GM12878 (cell line): ENCODE measurements around the gene NEAT1. TPM values are rescaled to one million over a fixed set of nuclear protein-coding genes. Genes with fewer than 3 reads are reported as not detected.
A peak's percentile ranks its signal among the peaks of the same experiment; 100 is the strongest.
"Not testable (repeated sequence)": the region's sequence is repeated elsewhere in the genome, so short reads cannot be mapped to it uniquely, and the experiment has no call there.

Source experiments
- ATAC-seq: fragments of 200-7000 bp; cut with Tn5 transposase; 3 replicates; pipeline ENCODE4 v1.9.1; 2020; ENCODE audit warnings: mild to moderate bottlenecking, moderate library complexity
- BruUV-seq: library from RNA; stranded (reverse); fragments of 400-500 nt; replicated peaks from 2 replicates; lab custom pipeline; 2021; lab: Mats Ljungman, UMichigan
- CTCF ChIA-PET: fragments of 300-600 bp; sonication (Branson Sonifier 250); formaldehyde crosslinking; extraction: SDS; loops from one replicate; lab custom pipeline; 2021; ENCODE audit warnings: inconsistent platforms; lab: Yijun Ruan, JAX
- POLR2A ChIA-PET: fragments of 350-600 bp; formaldehyde crosslinking; extraction: SDS; loops from one replicate; lab custom pipeline; 2021; ENCODE audit warnings: inconsistent platforms; lab: Charles Lee
- RAD21 ChIA-PET: fragments of 300-600 bp; sonication (Branson Sonifier 250); formaldehyde crosslinking; loops from one replicate; lab custom pipeline; 2023; ENCODE audit warnings: antibody characterized with exemption; ENCODE audit not compliant: unreplicated experiment; lab: Charles Lee
- SMC1A ChIA-PET: fragments of 300-600 bp; sonication (Branson Sonifier 250); formaldehyde crosslinking; loops from one replicate; lab custom pipeline; 2023; ENCODE audit not compliant: unreplicated experiment, uncharacterized antibody; lab: Charles Lee
- DNase-seq: peaks from one replicate; pipeline ENCODE4 v3.0.0-alpha.2; 2011; ENCODE audit warnings: low read depth, low spot score
- FAIRE-seq: peaks from 3 replicates; lab custom pipeline; 2011; peaks lifted over from hg19 to GRCh38; lab: Jason Lieb, UNC
- H2AFZ ChIP-seq: 2 replicates; pipeline ENCODE4 v1.6.0; 2011; ENCODE audit warnings: low read depth, low read length, control low read depth; ENCODE audit not compliant: control insufficient read depth
- H3K27ac ChIP-seq: 2 replicates; pipeline ENCODE4 v1.5.1; 2011; ENCODE audit warnings: control low read depth; ENCODE audit not compliant: control insufficient read depth, insufficient read depth
- H3K27me3 ChIP-seq, 2 experiments: replicated peaks in 1 of 2; 2 replicates each; pipeline versions ENCODE4 v1.6.0 to v1.6.1; 2011; ENCODE audit warnings: low read length in 1 of 2; ENCODE audit not compliant: control insufficient read depth in 2 of 2, insufficient read depth in 2 of 2
- H3K36me3 ChIP-seq, 2 experiments: 2 replicates each; pipeline ENCODE4 v1.5.1; 2011; ENCODE audit warnings: low read length in 1 of 2; ENCODE audit not compliant: control insufficient read depth in 2 of 2, insufficient read depth in 2 of 2
- H3K4me1 ChIP-seq: 2 replicates; pipeline ENCODE4 v1.6.1; 2011; ENCODE audit warnings: mild to moderate bottlenecking, low read length, moderate library complexity, mixed read lengths; ENCODE audit not compliant: control insufficient read depth, insufficient read depth
- H3K4me2 ChIP-seq: 2 replicates; pipeline ENCODE4 v1.6.0; 2011; ENCODE audit warnings: control low read depth; ENCODE audit not compliant: control insufficient read depth, insufficient read depth
- H3K4me3 ChIP-seq: fragments of 200-600 bp; sonication (generic); 2 replicates; pipeline ENCODE4 v1.5.1; 2016
- H3K79me2 ChIP-seq: 2 replicates; pipeline ENCODE4 v1.6.0; 2011; ENCODE audit warnings: low read length; ENCODE audit not compliant: control insufficient read depth, insufficient read depth
- H3K9ac ChIP-seq: 2 replicates; pipeline ENCODE4 v1.8.0; 2011; ENCODE audit warnings: low read length, control low read depth, mixed read lengths; ENCODE audit not compliant: control insufficient read depth, insufficient read depth
- H3K9me3 ChIP-seq: replicated peaks from 3 replicates; pipeline ENCODE4 v1.5.1; 2011; ENCODE audit warnings: mild to moderate bottlenecking, low read length; ENCODE audit not compliant: control insufficient read depth, insufficient read depth
- H4K20me1 ChIP-seq: 2 replicates; pipeline ENCODE4 v1.6.0; 2011; ENCODE audit not compliant: control insufficient read depth, insufficient read depth
- MXI1 ChIP-seq: fragments of 150-350 bp; IDR thresholded peaks from 2 replicates; pipeline ENCODE4 v1.6.1; 2011; ENCODE audit warnings: low read depth, mild to moderate bottlenecking, inconsistent platforms, low read length, improper control_type of control experiment
- NFXL1 ChIP-seq: fragments of 450-650 bp; IDR thresholded peaks from 2 replicates; pipeline ENCODE4 v1.6.1; 2017; ENCODE audit warnings: antibody characterized with exemption, mild to moderate bottlenecking, borderline replicate concordance
- SMARCA5 ChIP-seq: fragments of 450-650 bp; IDR thresholded peaks from 2 replicates; pipeline ENCODE4 v1.6.1; 2017; ENCODE audit warnings: mild to moderate bottlenecking
- STAT3 ChIP-seq: IDR thresholded peaks from 2 replicates; pipeline ENCODE4 v1.6.1; 2011; ENCODE audit warnings: low read depth, low read length, improper control_type of control experiment
- ZNF24 ChIP-seq: fragments of 450-650 bp; IDR thresholded peaks from 2 replicates; pipeline ENCODE4 v1.6.1; 2017; ENCODE audit warnings: antibody characterized with exemption, mild to moderate bottlenecking
- WGBS: methylation state at CpG from one replicate; pipeline ENCODE4 v1.1.6; 2016; ENCODE audit warnings: low lambda C conversion rate; ENCODE audit not compliant: insufficient replicate concordance, insufficient coverage; ENCODE audit errors: missing lambda C conversion rate; 5-methylcytosine and 5-hydroxymethylcytosine counted together
- in situ Hi-C: fragments of 300-500 bp; cut with MboI; formaldehyde crosslinking; loops from 9 replicates; pipeline ENCODE4 v1.14.3; 2018; ENCODE audit warnings: mixed read lengths
- intact Hi-C: fragments of 100-400 bp; cut with micrococcal nuclease; formaldehyde crosslinking; loops from one replicate; pipeline ENCODE4 v1.14.2; 2022; ENCODE audit not compliant: unreplicated experiment
- polyA plus RNA-seq, 11 experiments: library from polyadenylated mRNA; depleted of rRNA in 4 of 11; unstranded in 6 of 11; stranded (reverse) in 5 of 11; fragments of >200 nt; fragmentation: Nextera tagmentation in 4 of 11; fragmentation: Illumina TruSeq in 1 of 11; extraction: Ambion mirVana in 4 of 11; extraction: Trizol in 1 of 11; gene quantifications; 1 replicate in 1 of 11; 2 replicates in 10 of 11; pipeline versions ENCODE4 v1.2.1 to v1.2.3, GENCODE V29; 2011 to 2016; ENCODE audit warnings: inconsistent platforms in 2 of 11, missing spikeins in 2 of 11, low read depth in 1 of 11
- total RNA-seq, 4 experiments: library from RNA; depleted of rRNA in 3 of 4; stranded (reverse); fragments of >200 nt in 3 of 4; fragmentation: Illumina TruSeq in 1 of 4; extraction: Trizol in 1 of 4; gene quantifications; 2 replicates each; pipeline versions ENCODE4 v1.2.1 to v1.2.3, GENCODE V29; 2013 to 2021
- TF ChIP-seq, protein P1 (sequence below): fragments of 150-350 bp; IDR thresholded peaks from 2 replicates; pipeline ENCODE4 v1.6.1; 2016; ENCODE audit warnings: low read depth, low read length

The NEAT1 gene
- total and polyA plus RNA-seq, 10 of the 15 experiments (the other 5 are each of a cell fraction or from before 2014, with no cell fraction given): 13.6 to 328 (median 69.4) TPM

DNA sequence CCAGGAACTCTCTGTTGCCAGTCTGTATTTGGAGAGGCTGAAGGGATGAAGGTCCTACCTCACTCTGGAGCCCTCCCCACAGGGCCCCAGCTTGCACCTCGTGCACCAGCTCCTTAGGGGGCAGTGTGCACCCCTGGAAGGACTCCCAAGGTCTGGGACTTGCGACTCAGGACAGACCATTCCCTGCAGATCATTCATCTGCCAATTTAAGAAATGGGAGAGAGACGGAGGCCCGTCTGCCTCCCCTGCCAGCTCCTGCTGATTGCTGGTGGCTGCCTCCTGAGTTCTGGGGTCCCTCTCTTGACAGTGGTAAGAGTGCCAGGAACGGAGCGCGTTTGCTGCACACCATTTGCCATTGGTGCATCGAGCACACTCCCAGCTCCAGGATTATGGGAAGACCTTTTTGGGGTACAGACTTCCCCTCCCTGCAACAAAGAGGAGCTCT is 48.9 kb downstream of the NEAT1 start (continued):
- no peak for TF ChIP-seq STAT3
- TF ChIP-seq, protein P1, sequence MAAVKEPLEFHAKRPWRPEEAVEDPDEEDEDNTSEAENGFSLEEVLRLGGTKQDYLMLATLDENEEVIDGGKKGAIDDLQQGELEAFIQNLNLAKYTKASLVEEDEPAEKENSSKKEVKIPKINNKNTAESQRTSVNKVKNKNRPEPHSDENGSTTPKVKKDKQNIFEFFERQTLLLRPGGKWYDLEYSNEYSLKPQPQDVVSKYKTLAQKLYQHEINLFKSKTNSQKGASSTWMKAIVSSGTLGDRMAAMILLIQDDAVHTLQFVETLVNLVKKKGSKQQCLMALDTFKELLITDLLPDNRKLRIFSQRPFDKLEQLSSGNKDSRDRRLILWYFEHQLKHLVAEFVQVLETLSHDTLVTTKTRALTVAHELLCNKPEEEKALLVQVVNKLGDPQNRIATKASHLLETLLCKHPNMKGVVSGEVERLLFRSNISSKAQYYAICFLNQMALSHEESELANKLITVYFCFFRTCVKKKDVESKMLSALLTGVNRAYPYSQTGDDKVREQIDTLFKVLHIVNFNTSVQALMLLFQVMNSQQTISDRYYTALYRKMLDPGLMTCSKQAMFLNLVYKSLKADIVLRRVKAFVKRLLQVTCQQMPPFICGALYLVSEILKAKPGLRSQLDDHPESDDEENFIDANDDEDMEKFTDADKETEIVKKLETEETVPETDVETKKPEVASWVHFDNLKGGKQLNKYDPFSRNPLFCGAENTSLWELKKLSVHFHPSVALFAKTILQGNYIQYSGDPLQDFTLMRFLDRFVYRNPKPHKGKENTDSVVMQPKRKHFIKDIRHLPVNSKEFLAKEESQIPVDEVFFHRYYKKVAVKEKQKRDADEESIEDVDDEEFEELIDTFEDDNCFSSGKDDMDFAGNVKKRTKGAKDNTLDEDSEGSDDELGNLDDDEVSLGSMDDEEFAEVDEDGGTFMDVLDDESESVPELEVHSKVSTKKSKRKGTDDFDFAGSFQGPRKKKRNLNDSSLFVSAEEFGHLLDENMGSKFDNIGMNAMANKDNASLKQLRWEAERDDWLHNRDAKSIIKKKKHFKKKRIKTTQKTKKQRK: no peak
- peak; percentile 83 for TF ChIP-seq SMARCA5
- 0 out of 2 replicates have a peak, but pooled peaks have one; percentile 16 for TF ChIP-seq MXI1
- 0 out of 2 replicates have a peak, but pooled peaks have one; percentile 27 for TF ChIP-seq ZNF24
- no peak for TF ChIP-seq NFXL1
- TF ChIP-seq, all 136 proteins: peak for 9

DNA sequence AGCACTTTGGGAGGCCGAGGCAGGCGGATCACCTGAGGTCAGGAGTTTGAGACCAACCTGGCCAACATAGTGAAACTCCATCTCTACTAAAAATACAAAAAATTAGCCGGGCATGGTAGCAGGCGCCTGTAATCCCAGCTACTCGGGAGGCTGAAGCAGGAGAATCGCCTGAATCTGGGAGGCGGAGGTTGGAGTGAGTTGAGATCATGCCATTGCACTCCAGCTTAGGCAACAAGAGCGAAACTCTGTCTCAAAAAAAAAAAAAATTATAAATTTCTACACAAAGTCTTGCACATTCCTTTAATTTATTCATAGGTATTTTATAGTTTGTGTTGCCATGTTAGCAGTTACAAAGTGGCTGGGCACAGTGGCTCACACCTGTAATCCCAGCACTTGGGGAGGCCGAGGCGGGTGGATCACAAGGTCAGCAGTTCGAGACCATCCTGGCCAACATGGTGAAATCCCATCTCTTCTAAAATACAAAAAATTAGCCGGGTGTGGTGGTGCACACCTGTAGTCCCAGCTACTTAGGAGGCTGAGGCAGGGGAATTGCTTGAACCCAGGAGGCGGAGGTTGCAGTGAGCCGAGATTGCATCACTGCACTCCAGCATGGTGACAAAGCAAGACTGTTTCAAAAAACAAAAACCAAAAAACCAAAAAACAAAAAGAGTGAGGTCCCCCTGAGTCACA is 50.1 kb downstream of the NEAT1 start:
- H3K36me3 ChIP-seq, ATAC-seq, H2AFZ ChIP-seq, in situ Hi-C loops, intact Hi-C loops, DNase-seq, H4K20me1 ChIP-seq, H3K9me3 ChIP-seq, BruUV-seq, H3K27me3 ChIP-seq, FAIRE-seq: not testable (repeated sequence)
- peak overlapping the region; percentile 31; the same call in 1 of the 2 replicates for H3K4me3 ChIP-seq
- peaks cover 29% of the 10 kb centered on the region for H3K4me1 ChIP-seq
- H3K27ac ChIP-seq: peak overlapping the region; percentile 76
- RAD21 ChIA-PET: interaction anchor here (0.9 to 11.0 kb wide), 11 partner anchors 15 to 111 kb away, joined by 3 to 224 read pairs (median 6); partner anchors contain the start of genes FRMD8, MALAT1, NEAT1 and ZNRD2
- CTCF ChIA-PET: interaction anchor here (0.6 to 17.2 kb wide), 15 partner anchors 9 to 116 kb away, joined by 3 to 728 read pairs (median 5); partner anchors contain the start of genes FAM89B, FRMD8, MALAT1 and NEAT1
- H3K4me2 ChIP-seq: peak overlapping the region; percentile 62
- SMC1A ChIA-PET: interaction anchor here (0.9 to 13.3 kb wide), 14 partner anchors 7 to 94 kb away, joined by 3 to 481 read pairs (median 5); partner anchors contain the start of genes MALAT1 and NEAT1
- 50% methylated on average over 14 of the region's 14 CpGs for WGBS
- POLR2A ChIA-PET: interaction anchor here (0.6 to 6.2 kb wide), 19 partner anchors 9 to 98 kb away, joined by 3 to 105 read pairs (median 8); partner anchors contain the start of gene MALAT1
- peak overlapping the region; percentile 71 for H3K9ac ChIP-seq
- peaks cover 38% of the 10 kb centered on the region for H3K79me2 ChIP-seq
